Left ventricle myocardium inferior (tissue), 1 donor: ENCODE data around the gene STK10. TPM values are rescaled to one million over a fixed set of nuclear protein-coding genes. Genes with fewer than 3 reads are reported as not detected.
A peak's percentile ranks its signal among the peaks of the same experiment; 100 is the strongest.
"Not testable (repeated sequence)": the region's sequence is repeated elsewhere in the genome, so short reads cannot be mapped to it uniquely, and the experiment has no call there.

Experiments
- DNase-seq: peaks from one replicate; pipeline ENCODE4 v3.0.0-alpha.2; 2020
- H3K27ac ChIP-seq: fragments of 200-600 bp; replicated peaks from 2 replicates; pipeline ENCODE4 v1.8.0; 2021
- H3K27me3 ChIP-seq: fragments of 200-600 bp; 2 replicates; pipeline ENCODE4 v1.8.0; 2021; ENCODE audit warnings: low read depth
- H3K36me3 ChIP-seq: fragments of 200-600 bp; 2 replicates; pipeline ENCODE4 v1.8.0; 2021
- H3K4me1 ChIP-seq: fragments of 200-600 bp; 2 replicates; pipeline ENCODE4 v1.8.0; 2021
- H3K4me3 ChIP-seq: fragments of 200-600 bp; 2 replicates; pipeline ENCODE4 v1.8.0; 2021; ENCODE audit warnings: mild to moderate bottlenecking, moderate library complexity
- H3K9me3 ChIP-seq: fragments of 200-600 bp; replicated peaks from 2 replicates; pipeline ENCODE4 v1.8.0; 2021
- intact Hi-C: fragments of 100-400 bp; cut with micrococcal nuclease; formaldehyde crosslinking; loops from one replicate; pipeline ENCODE4 v1.11.0; 2022
- total RNA-seq: library from RNA; stranded (reverse); fragmentation: NEBNext Ultra II Directional; extraction: Animal tissue kit (Norgen Biotek cat#: 25700); gene quantifications from one replicate; pipeline ENCODE4 v1.2.1, GENCODE V29; 2021
- TF ChIP-seq, protein P1 (sequence below): fragments of 200-600 bp; IDR thresholded peaks from 2 replicates; pipeline ENCODE4 v1.8.0; 2021; ENCODE audit warnings: antibody characterized with exemption, mild to moderate bottlenecking, borderline replicate concordance
- donor health status: DM: no; HTN: yes; CAD: no; lungs with severe emphysema.

Gene STK10
- total RNA-seq, 1 donor from 2014 or later: 5.3 TPM

GRCh38 chr5:172156541-172156994 is 31.5 kb downstream of the STK10 start:
- peaks cover 40% of the 10 kb centered on the region for H3K4me1 ChIP-seq

DNA sequence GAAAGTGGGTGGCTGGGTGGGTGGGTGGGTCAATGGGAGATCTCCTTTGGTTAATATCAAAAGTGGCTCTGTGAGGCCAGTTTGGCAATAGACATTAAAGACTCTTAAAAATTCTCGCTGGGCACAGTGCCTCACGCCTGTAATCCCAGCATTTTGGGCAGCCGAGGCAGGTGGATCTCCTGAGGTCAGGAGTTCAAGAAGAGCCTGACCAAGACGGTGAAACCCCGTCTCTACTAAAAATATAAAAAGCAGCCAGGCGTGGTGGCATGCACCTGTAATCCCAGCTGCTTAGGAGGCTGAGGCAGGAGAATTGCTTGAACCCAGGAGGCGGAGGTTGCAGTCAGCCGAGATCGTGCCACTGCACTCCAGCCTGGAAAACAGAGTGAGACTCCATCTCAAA is 32.9 kb downstream of the STK10 start:
- intact Hi-C loops, H3K4me3 ChIP-seq, DNase-seq, H3K9me3 ChIP-seq, H3K27me3 ChIP-seq: not testable (repeated sequence)
- Histone ChIP-seq H3K4me1 (peaks cover 47% of the 10 kb centered on the region), H3K36me3 (peaks cover 37% of the 10 kb centered on the region), H3K27ac (peak overlapping the region; percentile 73)

More at GRCh38 chr5:172156541-172156994, 31.5 kb downstream of the STK10 start:
- intact Hi-C loops: no loop called here
- peaks cover 36% of the 10 kb centered on the region for H3K36me3 ChIP-seq
- DNase-seq: peak; percentile 68
- H3K9me3 ChIP-seq: no peaks in the 10 kb centered on the region
- H3K27me3 ChIP-seq: no peaks in the 10 kb centered on the region
- H3K27ac ChIP-seq: peak overlapping the region; percentile 73
- H3K4me3 ChIP-seq: no peak overlapping the region
- TF ChIP-seq, protein P1, sequence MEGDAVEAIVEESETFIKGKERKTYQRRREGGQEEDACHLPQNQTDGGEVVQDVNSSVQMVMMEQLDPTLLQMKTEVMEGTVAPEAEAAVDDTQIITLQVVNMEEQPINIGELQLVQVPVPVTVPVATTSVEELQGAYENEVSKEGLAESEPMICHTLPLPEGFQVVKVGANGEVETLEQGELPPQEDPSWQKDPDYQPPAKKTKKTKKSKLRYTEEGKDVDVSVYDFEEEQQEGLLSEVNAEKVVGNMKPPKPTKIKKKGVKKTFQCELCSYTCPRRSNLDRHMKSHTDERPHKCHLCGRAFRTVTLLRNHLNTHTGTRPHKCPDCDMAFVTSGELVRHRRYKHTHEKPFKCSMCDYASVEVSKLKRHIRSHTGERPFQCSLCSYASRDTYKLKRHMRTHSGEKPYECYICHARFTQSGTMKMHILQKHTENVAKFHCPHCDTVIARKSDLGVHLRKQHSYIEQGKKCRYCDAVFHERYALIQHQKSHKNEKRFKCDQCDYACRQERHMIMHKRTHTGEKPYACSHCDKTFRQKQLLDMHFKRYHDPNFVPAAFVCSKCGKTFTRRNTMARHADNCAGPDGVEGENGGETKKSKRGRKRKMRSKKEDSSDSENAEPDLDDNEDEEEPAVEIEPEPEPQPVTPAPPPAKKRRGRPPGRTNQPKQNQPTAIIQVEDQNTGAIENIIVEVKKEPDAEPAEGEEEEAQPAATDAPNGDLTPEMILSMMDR: no peak

DNA sequence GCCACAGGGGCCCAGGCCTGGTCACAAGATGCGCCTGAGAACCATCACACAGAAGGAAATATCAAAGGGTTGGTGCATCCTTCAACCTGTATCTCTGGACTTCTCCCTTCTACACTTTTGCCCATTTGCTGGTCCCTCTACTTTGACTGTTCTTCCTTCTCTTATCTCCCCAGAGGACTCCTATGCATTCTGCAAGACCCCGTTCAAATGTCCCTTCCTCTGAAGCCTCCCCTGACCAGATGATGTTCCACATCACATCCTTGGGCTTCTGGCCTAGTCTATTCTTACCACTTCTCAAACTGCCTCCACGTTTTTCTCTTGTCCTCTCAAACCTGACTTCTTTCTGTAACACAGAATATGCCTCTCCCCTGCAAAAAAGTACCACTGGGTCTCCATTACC is 34.3 kb downstream of the STK10 start:
- intact Hi-C loops: no loop called here
- TF ChIP-seq, protein P1: no peak
- H3K27me3 ChIP-seq: no peaks in the 10 kb centered on the region
- H3K4me3 ChIP-seq: no peak overlapping the region
- H3K9me3 ChIP-seq: no peaks in the 10 kb centered on the region
- no peak for DNase-seq
- H3K36me3 ChIP-seq: peaks cover 37% of the 10 kb centered on the region
- no peak overlapping the region for H3K27ac ChIP-seq
- H3K4me1 ChIP-seq: peaks cover 51% of the 10 kb centered on the region

DNA sequence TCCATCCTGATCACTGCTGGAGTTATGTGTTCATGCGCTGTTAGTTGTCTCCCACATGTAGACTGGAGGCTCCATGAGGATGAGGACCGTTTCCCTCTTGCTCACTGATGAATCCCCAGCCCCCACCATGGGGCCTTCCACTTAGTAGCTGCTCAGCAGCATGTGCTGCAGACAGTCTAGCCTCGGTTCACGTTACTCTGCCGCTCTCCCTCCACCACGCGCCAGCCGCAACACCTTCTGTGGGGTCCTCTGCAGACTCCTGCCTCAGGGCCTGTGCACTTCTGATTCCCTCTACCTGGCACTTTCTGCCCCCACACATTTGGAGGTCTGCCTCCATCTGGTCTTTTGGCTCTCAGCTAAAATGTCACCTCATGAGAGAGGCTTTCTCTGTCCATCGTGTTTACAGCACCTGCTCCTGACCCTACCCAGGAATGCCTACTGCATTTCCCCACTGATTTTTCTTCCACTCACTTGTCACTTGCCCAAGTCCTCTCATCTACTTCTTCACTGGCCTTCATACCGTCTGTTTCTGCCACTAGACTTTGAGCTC is 36.3 kb downstream of the STK10 start:
- no peak overlapping the region for H3K4me3 ChIP-seq
- TF ChIP-seq, protein P1: no peak
- intact Hi-C loops: no loop called here
- DNase-seq: no peak
- no peaks in the 10 kb centered on the region for H3K27me3 ChIP-seq
- H3K36me3 ChIP-seq: peaks cover 37% of the 10 kb centered on the region
- peaks cover 48% of the 10 kb centered on the region for H3K4me1 ChIP-seq
- H3K27ac ChIP-seq: no peak overlapping the region
- H3K9me3 ChIP-seq: no peaks in the 10 kb centered on the region

DNA sequence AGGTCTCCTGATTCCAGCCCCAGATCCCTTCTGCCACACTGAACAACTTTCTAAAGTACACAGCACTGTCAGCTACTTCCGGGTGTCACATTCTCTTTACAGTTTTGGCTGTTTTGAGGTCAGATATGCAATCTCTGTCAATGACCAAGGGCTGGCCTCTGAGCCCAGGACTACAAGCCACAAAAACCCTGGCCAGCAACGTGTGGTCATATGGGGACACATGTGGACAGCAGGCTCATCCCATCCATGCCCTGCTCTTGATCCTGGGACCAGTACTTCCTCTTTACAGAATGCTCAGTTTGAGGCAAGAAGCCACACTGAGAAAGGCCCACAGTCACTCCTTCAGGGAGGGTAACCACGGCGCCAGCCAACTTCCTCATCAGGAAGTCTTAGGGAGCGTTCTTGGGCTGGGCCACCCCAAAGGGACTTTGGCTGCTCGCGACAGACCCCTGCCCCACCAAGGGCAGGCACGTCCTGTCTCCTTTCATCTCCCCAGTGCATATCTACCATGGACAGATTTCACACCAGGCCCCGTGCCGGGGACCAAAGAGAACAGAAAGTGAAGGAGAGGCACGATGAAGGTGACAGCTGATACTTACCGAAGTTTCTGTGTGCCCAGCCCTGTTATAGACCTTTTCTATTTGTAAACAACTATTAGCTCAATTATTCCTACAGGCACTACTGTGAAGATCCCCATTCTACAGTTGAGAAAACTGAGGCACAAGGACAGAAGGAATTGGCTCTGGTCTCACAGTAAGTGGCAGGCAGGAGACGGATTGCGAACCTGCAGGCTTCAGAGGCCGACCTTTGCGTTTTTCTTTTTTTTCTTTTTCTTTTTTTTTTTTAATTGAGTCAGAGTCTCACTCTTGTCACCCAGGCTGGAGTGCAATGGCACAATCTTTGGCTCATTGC is 37.3 kb downstream of the STK10 start:
- peak; percentile 64 for DNase-seq
- intact Hi-C loops: no loop called here
- peaks cover 30% of the 10 kb centered on the region for H3K36me3 ChIP-seq
- peaks cover 40% of the 10 kb centered on the region for H3K4me1 ChIP-seq
- H3K27ac ChIP-seq: peak overlapping the region; percentile 54
- H3K27me3 ChIP-seq: no peaks in the 10 kb centered on the region
- H3K9me3 ChIP-seq: no peaks in the 10 kb centered on the region
- TF ChIP-seq, protein P1: no peak
- no peak overlapping the region for H3K4me3 ChIP-seq

GRCh38 chr5:172149481-172149880 is 38.5 kb downstream of the STK10 start:
- H3K27me3 ChIP-seq, H3K9me3 ChIP-seq, DNase-seq, intact Hi-C loops, H3K27ac ChIP-seq, H3K4me3 ChIP-seq: not testable (repeated sequence)
- Histone ChIP-seq H3K36me3 (peaks cover 20% of the 10 kb centered on the region), H3K4me1 (peaks cover 37% of the 10 kb centered on the region)
